Osteocyte (in vitro differentiated cells): ENCODE data around the gene TTC7B. TPM values are rescaled to one million over a fixed set of nuclear protein-coding genes. Genes with fewer than 3 reads are reported as not detected.

Experiments
- DNase-seq: peaks from one replicate; pipeline ENCODE4 v3.0.0; 2021; ENCODE audit warnings: mixed read lengths; ENCODE audit not compliant: unreplicated experiment; ENCODE audit errors: extremely low spot score
- H3K27ac Mint-ChIP-seq: one replicate; pipeline ENCODE4 v1.8.0; 2021; ENCODE audit warnings: mild to moderate bottlenecking, mixed read lengths; ENCODE audit not compliant: unreplicated experiment
- H3K27me3 Mint-ChIP-seq: one replicate; pipeline ENCODE4 v1.8.0; 2021; ENCODE audit warnings: mixed read lengths; ENCODE audit not compliant: unreplicated experiment
- H3K36me3 Mint-ChIP-seq: one replicate; pipeline ENCODE4 v1.8.0; 2021; ENCODE audit warnings: mixed read lengths; ENCODE audit not compliant: unreplicated experiment
- H3K4me1 Mint-ChIP-seq: one replicate; pipeline ENCODE4 v1.8.0; 2021; ENCODE audit warnings: mixed read lengths; ENCODE audit not compliant: unreplicated experiment
- H3K4me3 Mint-ChIP-seq: one replicate; pipeline ENCODE4 v1.8.0; 2021; ENCODE audit warnings: mild to moderate bottlenecking, moderate library complexity, mixed read lengths; ENCODE audit not compliant: unreplicated experiment
- H3K9me3 Mint-ChIP-seq: one replicate; pipeline ENCODE4 v1.8.0; 2021; ENCODE audit warnings: mixed read lengths; ENCODE audit not compliant: unreplicated experiment
- total RNA-seq: library from RNA; stranded (reverse); gene quantifications from 2 replicates; pipeline ENCODE4 v1.2.1, GENCODE V29; 2021
- TF ChIP-seq, protein P1 (sequence below): fragments of 200-600 bp; sonication (generic); IDR thresholded peaks from 2 replicates; pipeline ENCODE4 v1.5.0; 2021; ENCODE audit warnings: antibody characterized with exemption, mild to moderate bottlenecking, moderate library complexity

The TTC7B gene
- total RNA-seq, 1 donor from 2014 or later: 43.2 TPM

DNA sequence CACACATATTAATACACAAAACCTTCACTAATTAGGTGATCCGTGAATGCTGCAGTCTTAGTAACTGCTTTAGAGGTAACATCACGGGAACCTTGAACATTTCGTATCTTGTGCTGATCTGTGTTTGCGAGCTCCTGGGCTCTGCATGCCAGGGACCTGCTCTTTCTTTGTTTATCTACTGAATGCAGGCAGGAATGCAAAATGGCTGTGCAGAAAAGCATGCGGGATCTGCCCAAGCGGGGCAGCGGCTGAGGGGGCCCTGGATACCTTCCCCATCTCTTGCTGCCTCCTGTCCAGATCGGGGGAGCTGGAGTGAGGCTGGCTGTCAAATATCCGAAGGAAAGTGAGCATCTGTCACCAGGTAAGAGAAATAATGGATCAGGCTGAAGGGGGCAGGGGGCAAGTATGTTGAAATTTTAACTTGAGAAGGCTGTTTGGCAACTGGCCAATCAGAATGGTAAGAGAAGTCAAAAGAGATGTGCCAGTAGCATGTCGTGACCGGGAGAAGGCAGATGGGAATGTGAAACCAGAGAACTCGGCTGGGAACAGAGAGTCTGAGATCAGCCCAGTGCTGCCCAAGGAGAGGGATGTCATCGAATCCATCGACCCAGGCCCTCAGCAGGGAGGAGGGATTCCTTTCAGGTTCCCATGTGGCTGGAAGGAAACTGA is 191.4 kb downstream of the TTC7B start:
- Mint-ChIP-seq H3K27ac (peak overlapping the region; percentile 94), H3K27me3 (no peaks in the 10 kb centered on the region), H3K4me1 (peaks cover 62% of the 10 kb centered on the region), H3K36me3 (peaks cover 5% of the 10 kb centered on the region), H3K4me3 (peak overlapping the region; percentile 39), H3K9me3 (no peaks in the 10 kb centered on the region)
- no peak for DNase-seq
- TF ChIP-seq, protein P1, sequence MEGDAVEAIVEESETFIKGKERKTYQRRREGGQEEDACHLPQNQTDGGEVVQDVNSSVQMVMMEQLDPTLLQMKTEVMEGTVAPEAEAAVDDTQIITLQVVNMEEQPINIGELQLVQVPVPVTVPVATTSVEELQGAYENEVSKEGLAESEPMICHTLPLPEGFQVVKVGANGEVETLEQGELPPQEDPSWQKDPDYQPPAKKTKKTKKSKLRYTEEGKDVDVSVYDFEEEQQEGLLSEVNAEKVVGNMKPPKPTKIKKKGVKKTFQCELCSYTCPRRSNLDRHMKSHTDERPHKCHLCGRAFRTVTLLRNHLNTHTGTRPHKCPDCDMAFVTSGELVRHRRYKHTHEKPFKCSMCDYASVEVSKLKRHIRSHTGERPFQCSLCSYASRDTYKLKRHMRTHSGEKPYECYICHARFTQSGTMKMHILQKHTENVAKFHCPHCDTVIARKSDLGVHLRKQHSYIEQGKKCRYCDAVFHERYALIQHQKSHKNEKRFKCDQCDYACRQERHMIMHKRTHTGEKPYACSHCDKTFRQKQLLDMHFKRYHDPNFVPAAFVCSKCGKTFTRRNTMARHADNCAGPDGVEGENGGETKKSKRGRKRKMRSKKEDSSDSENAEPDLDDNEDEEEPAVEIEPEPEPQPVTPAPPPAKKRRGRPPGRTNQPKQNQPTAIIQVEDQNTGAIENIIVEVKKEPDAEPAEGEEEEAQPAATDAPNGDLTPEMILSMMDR: no peak

DNA sequence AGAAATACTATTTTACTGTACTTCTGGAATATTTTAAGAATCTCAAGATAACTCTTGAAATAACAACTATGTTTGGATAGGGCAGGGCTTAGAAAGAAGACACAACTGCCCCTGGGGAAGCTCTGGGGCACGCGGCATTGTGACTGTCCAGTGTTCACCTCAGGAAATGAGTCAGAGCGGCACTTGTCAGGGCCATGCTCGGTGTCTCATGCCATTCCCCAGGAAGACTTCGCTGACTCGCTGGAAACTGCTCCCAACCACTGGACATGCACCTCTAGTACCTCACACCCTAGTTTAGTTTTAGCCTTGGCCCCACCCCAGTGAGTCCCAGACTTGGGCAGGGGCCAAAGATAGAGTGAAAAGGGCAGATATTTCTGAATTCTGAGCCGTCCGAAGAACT is 192.0 kb downstream of the TTC7B start:
- no peak for DNase-seq
- H3K4me3 Mint-ChIP-seq: peak overlapping the region; percentile 28
- TF ChIP-seq, protein P1: no peak
- H3K27me3 Mint-ChIP-seq: no peaks in the 10 kb centered on the region
- H3K36me3 Mint-ChIP-seq: peaks cover 7% of the 10 kb centered on the region
- peak overlapping the region; percentile 94 for H3K27ac Mint-ChIP-seq
- H3K4me1 Mint-ChIP-seq: peaks cover 56% of the 10 kb centered on the region
- no peaks in the 10 kb centered on the region for H3K9me3 Mint-ChIP-seq

DNA sequence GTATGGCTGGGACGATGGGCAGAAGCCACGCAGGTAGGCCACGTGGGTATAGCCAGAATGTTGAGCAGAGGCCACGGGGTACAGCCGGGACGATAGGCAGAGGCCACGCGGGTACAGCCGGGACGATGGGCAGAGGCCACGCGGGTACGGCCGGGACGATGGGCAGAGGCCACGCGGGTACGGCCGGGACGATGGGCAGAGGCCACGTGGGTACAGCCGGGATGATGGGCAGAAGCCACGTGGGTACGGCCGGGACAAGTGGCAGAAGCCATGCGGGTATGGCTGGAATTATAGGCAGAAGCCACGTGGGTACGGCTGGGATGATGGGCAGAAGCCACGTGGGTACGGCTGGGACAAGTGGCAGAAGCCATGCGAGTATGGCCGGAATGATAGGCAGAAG is 195.0 kb downstream of the TTC7B start:
- TF ChIP-seq, protein P1: no peak
- Mint-ChIP-seq H3K36me3 (peaks cover 12% of the 10 kb centered on the region), H3K4me3 (no peak overlapping the region), H3K9me3 (no peaks in the 10 kb centered on the region), H3K27ac (no peak overlapping the region), H3K4me1 (peaks cover 41% of the 10 kb centered on the region), H3K27me3 (no peaks in the 10 kb centered on the region)
- no peak for DNase-seq

DNA sequence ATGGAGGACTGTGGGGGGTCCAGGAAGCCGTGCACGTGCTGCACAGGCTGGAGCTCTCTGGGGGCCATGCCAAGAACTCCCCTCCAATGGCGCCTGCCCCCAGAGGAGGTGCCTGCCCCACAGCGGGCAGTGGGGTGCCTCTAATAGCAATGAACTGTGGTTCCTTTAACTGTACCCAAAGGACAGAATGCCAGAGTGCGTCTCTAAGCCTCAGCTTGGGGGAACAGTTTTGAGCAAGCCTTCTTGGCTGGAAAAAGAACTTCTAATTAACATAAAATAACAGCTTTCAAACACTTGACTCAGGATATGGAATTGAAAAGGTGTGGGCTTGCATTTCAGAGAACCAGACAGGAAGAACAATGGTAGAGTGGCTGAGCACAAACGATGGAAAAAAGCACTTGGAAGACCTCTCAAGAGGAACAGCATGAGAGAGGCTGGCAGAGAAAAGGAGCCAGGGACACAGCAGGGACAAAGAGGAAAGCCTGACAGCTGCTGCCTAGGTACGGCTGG is 195.6 kb downstream of the TTC7B start:
- no peak overlapping the region for H3K4me3 Mint-ChIP-seq
- H3K27me3 Mint-ChIP-seq: no peaks in the 10 kb centered on the region
- peaks cover 12% of the 10 kb centered on the region for H3K36me3 Mint-ChIP-seq
- H3K27ac Mint-ChIP-seq: no peak overlapping the region
- DNase-seq: no peak
- peaks cover 39% of the 10 kb centered on the region for H3K4me1 Mint-ChIP-seq
- TF ChIP-seq, protein P1: no peak
- no peaks in the 10 kb centered on the region for H3K9me3 Mint-ChIP-seq

DNA sequence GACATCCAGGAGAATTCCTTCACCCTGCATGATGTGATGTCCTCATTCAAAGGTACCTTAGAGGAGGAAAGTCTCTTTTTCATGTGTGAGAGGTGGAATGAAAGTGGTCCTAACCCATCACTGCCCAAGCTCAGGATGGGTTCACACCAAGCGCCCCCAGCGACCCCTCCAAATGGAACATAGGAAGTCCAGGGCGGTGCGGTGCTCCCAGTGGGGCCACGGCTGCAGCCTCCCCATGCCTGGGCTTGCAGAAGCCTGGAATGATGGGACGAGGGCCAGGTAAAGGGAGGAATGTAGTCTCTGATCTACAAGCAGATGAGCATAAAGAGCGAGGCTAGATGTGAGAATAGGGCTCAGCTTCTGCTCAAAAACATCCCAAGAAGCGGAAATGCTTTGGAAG is 196.3 kb downstream of the TTC7B start:
- TF ChIP-seq, protein P1: no peak
- no peaks in the 10 kb centered on the region for H3K27me3 Mint-ChIP-seq
- peaks cover 12% of the 10 kb centered on the region for H3K36me3 Mint-ChIP-seq
- no peak for DNase-seq
- no peak overlapping the region for H3K4me3 Mint-ChIP-seq
- H3K27ac Mint-ChIP-seq: no peak overlapping the region
- H3K4me1 Mint-ChIP-seq: peaks cover 35% of the 10 kb centered on the region
- no peaks in the 10 kb centered on the region for H3K9me3 Mint-ChIP-seq
